Measurements from ENCODE around the gene CR1.
"Not testable (repeated sequence)": the region's sequence is repeated elsewhere in the genome, so short reads cannot be mapped to it uniquely, and the experiment has no call there.

Gene CR1

GRCh38 chr1:207581496-207582153, 85.7 kb downstream of the CR1 start:
- DNase-seq (ENCODE audit: low read depth in 2 of 2): no peak

- not testable (repeated sequence) for DNase-seq (ENCODE audit: low read depth in 2 of 2)
Observed at GRCh38 chr1:207589506-207589905, 93.5 kb downstream of the CR1 start.

GRCh38 chr1:207591205-207591604, 95.2 kb downstream of the CR1 start:
- not testable (repeated sequence) for DNase-seq (ENCODE audit: low read depth in 2 of 2)

- not testable (repeated sequence) for DNase-seq (ENCODE audit: low read depth in 2 of 2)
Observed at GRCh38 chr1:207594095-207594494, 98.1 kb downstream of the CR1 start.

GRCh38 chr1:207603777-207604176, 107.8 kb downstream of the CR1 start:
- no peak for DNase-seq (ENCODE audit: low read depth in 2 of 2)

- DNase-seq (ENCODE audit: low read depth in 2 of 2): no peak
Observed at GRCh38 chr1:207605444-207606361, 109.7 kb downstream of the CR1 start.

- no peak for DNase-seq (ENCODE audit: low read depth in 2 of 2)
Observed at GRCh38 chr1:207606362-207606755, 110.4 kb downstream of the CR1 start.

- no peak for DNase-seq (ENCODE audit: low read depth in 2 of 2)
Observed at GRCh38 chr1:207612762-207613161, 116.8 kb downstream of the CR1 start.

GRCh38 chr1:207619871-207620542, 124.0 kb downstream of the CR1 start:
- no peak for DNase-seq (ENCODE audit: low read depth in 2 of 2)

- no peak for DNase-seq (ENCODE audit: low read depth in 2 of 2)
Observed at GRCh38 chr1:207620543-207620893, 124.6 kb downstream of the CR1 start.

- not testable (repeated sequence) for DNase-seq (ENCODE audit: low read depth in 2 of 2)
Observed at GRCh38 chr1:207625504-207626071, 129.6 kb downstream of the CR1 start.

- DNase-seq (ENCODE audit: low read depth in 2 of 2): no peak
Observed at GRCh38 chr1:207626972-207627337, 131.0 kb downstream of the CR1 start.

- DNase-seq (ENCODE audit: low read depth in 2 of 2): no peak
Observed at GRCh38 chr1:207627496-207627895, 131.5 kb downstream of the CR1 start.

- DNase-seq (ENCODE audit: low read depth in 2 of 2): no peak
Observed at GRCh38 chr1:207628776-207629175, 132.8 kb downstream of the CR1 start.

GRCh38 chr1:207631137-207631536, 135.2 kb downstream of the CR1 start:
- no peak for DNase-seq (ENCODE audit: low read depth in 2 of 2)

GRCh38 chr1:207633226-207633625, 137.3 kb downstream of the CR1 start:
- no peak for DNase-seq (ENCODE audit: low read depth in 2 of 2)

- DNase-seq (ENCODE audit: low read depth in 2 of 2): not testable (repeated sequence)
Observed at GRCh38 chr1:207633699-207634289, 137.8 kb downstream of the CR1 start.

GRCh38 chr1:207634293-207634692, 138.3 kb downstream of the CR1 start:
- not testable (repeated sequence) for DNase-seq (ENCODE audit: low read depth in 2 of 2)

- DNase-seq (ENCODE audit: low read depth in 2 of 2): not testable (repeated sequence)
Observed at GRCh38 chr1:207635569-207636186, 139.7 kb downstream of the CR1 start.

GRCh38 chr1:207638487-207639145, 142.7 kb downstream of the CR1 start:
- not testable (repeated sequence) for DNase-seq (ENCODE audit: low read depth in 2 of 2)

GRCh38 chr1:207639362-207639761, 143.4 kb downstream of the CR1 start:
- DNase-seq (ENCODE audit: low read depth in 2 of 2): not testable (repeated sequence)

Data from stimulated activated CD8-positive, alpha-beta memory T cell treated with anti-CD3 and anti-CD28 coated beads, Interleukin-15, amount 100 ng/mL, for 4 hours (primary cell).